ENCODE measurements around the gene PLA2G3.
"Not testable (repeated sequence)": the region's sequence is repeated elsewhere in the genome, so short reads cannot be mapped to it uniquely, and the experiment has no call there.

The PLA2G3 gene

GRCh38 chr22:31139866-31140716 lies at the start of gene PLA2G3:
Gene PLA2G3, minus strand, starts transcription at chr22:31140508. Its CDS starts 154 bp downstream, at chr22:31140354.
- Mint-ChIP-seq H3K27ac (no peak within 1 kb of the TSS), H3K9me3 (no peaks in the 10 kb centered on the region), H3K36me3 (ENCODE audit: low read depth) (no peaks in the 10 kb centered on the region), H3K4me3 (no peak within 1 kb of the TSS), H3K4me1 (ENCODE audit: low read depth) (peaks cover 11% of the 10 kb centered on the region), H3K27me3 (ENCODE audit: low read depth) (no peaks in the 10 kb centered on the region)

- H3K27ac Mint-ChIP-seq = no peak overlapping the region
- no peak overlapping the region for H3K4me3 Mint-ChIP-seq
- peaks cover 18% of the 10 kb centered on the region for H3K36me3 Mint-ChIP-seq (ENCODE audit: low read depth)
- H3K4me1 Mint-ChIP-seq (ENCODE audit: low read depth) = peaks cover 5% of the 10 kb centered on the region
- H3K9me3 Mint-ChIP-seq = no peaks in the 10 kb centered on the region
- H3K27me3 Mint-ChIP-seq (ENCODE audit: low read depth) = no peaks in the 10 kb centered on the region
These were observed 47.3 kb upstream of the PLA2G3 start for GRCh38 chr22:31187627-31188026.

GRCh38 chr22:31185056-31185455 lies 44.7 kb upstream of the PLA2G3 start:
- no peaks in the 10 kb centered on the region for H3K27me3 Mint-ChIP-seq (ENCODE audit: low read depth)
- peaks cover 13% of the 10 kb centered on the region for H3K36me3 Mint-ChIP-seq (ENCODE audit: low read depth)
- H3K4me1 Mint-ChIP-seq (ENCODE audit: low read depth) = no peaks in the 10 kb centered on the region
- H3K27ac Mint-ChIP-seq = no peak overlapping the region
- peaks cover 4% of the 10 kb centered on the region for H3K9me3 Mint-ChIP-seq
- H3K4me3 Mint-ChIP-seq = no peak overlapping the region

GRCh38 chr22:31184015-31184414 lies 43.7 kb upstream of the PLA2G3 start:
- Mint-ChIP-seq H3K4me1 (ENCODE audit: low read depth) (no peaks in the 10 kb centered on the region), H3K4me3 (no peak overlapping the region), H3K36me3 (ENCODE audit: low read depth) (peaks cover 12% of the 10 kb centered on the region), H3K27me3 (ENCODE audit: low read depth) (no peaks in the 10 kb centered on the region), H3K9me3 (peaks cover 4% of the 10 kb centered on the region), H3K27ac (no peak overlapping the region)

- Mint-ChIP-seq H3K4me1 (ENCODE audit: low read depth) (no peaks in the 10 kb centered on the region), H3K36me3 (ENCODE audit: low read depth) (peaks cover 11% of the 10 kb centered on the region), H3K9me3 (peaks cover 4% of the 10 kb centered on the region), H3K4me3 (no peak overlapping the region), H3K27ac (no peak overlapping the region), H3K27me3 (ENCODE audit: low read depth) (no peaks in the 10 kb centered on the region)
These were observed 39.0 kb upstream of the PLA2G3 start for GRCh38 chr22:31179345-31179744.

GRCh38 chr22:31178859-31179258 lies 38.6 kb upstream of the PLA2G3 start:
- Mint-ChIP-seq H3K36me3 (ENCODE audit: low read depth) (peaks cover 12% of the 10 kb centered on the region), H3K4me1 (ENCODE audit: low read depth) (peaks cover under 1% of the 10 kb centered on the region), H3K27me3 (ENCODE audit: low read depth) (no peaks in the 10 kb centered on the region), H3K9me3 (peaks cover 4% of the 10 kb centered on the region), H3K4me3 (no peak overlapping the region), H3K27ac (no peak overlapping the region)

- no peaks in the 10 kb centered on the region for H3K27me3 Mint-ChIP-seq (ENCODE audit: low read depth)
- peaks cover 14% of the 10 kb centered on the region for H3K36me3 Mint-ChIP-seq (ENCODE audit: low read depth)
- H3K4me3 Mint-ChIP-seq = no peak overlapping the region
- H3K27ac Mint-ChIP-seq = no peak overlapping the region
- peaks cover 9% of the 10 kb centered on the region for H3K4me1 Mint-ChIP-seq (ENCODE audit: low read depth)
- peaks cover 4% of the 10 kb centered on the region for H3K9me3 Mint-ChIP-seq
These were observed 37.3 kb upstream of the PLA2G3 start for GRCh38 chr22:31177420-31178162.

GRCh38 chr22:31176923-31177322 lies 36.6 kb upstream of the PLA2G3 start:
- no peak overlapping the region for H3K27ac Mint-ChIP-seq
- no peaks in the 10 kb centered on the region for H3K27me3 Mint-ChIP-seq (ENCODE audit: low read depth)
- peaks cover 9% of the 10 kb centered on the region for H3K4me1 Mint-ChIP-seq (ENCODE audit: low read depth)
- peaks cover 14% of the 10 kb centered on the region for H3K36me3 Mint-ChIP-seq (ENCODE audit: low read depth)
- peaks cover 4% of the 10 kb centered on the region for H3K9me3 Mint-ChIP-seq
- no peak overlapping the region for H3K4me3 Mint-ChIP-seq

- H3K27me3 Mint-ChIP-seq (ENCODE audit: low read depth) = no peaks in the 10 kb centered on the region
- H3K4me1 Mint-ChIP-seq (ENCODE audit: low read depth) = peaks cover 11% of the 10 kb centered on the region
- no peak overlapping the region for H3K4me3 Mint-ChIP-seq
- H3K27ac Mint-ChIP-seq = peak overlapping the region; percentile 21
- no peaks in the 10 kb centered on the region for H3K9me3 Mint-ChIP-seq
- peaks cover 9% of the 10 kb centered on the region for H3K36me3 Mint-ChIP-seq (ENCODE audit: low read depth)
These were observed 33.3 kb upstream of the PLA2G3 start for GRCh38 chr22:31173386-31174145.

GRCh38 chr22:31171734-31172133 lies 31.4 kb upstream of the PLA2G3 start:
- not testable (repeated sequence) for H3K27me3 Mint-ChIP-seq (ENCODE audit: low read depth); H3K27ac Mint-ChIP-seq; H3K9me3 Mint-ChIP-seq; H3K4me3 Mint-ChIP-seq
- Mint-ChIP-seq H3K4me1 (ENCODE audit: low read depth) (peaks cover 16% of the 10 kb centered on the region), H3K36me3 (ENCODE audit: low read depth) (peaks cover 16% of the 10 kb centered on the region)

- Mint-ChIP-seq H3K27ac (no peak overlapping the region), H3K4me3 (no peak overlapping the region), H3K27me3 (ENCODE audit: low read depth) (no peaks in the 10 kb centered on the region), H3K36me3 (ENCODE audit: low read depth) (peaks cover 21% of the 10 kb centered on the region), H3K4me1 (ENCODE audit: low read depth) (peaks cover 16% of the 10 kb centered on the region), H3K9me3 (no peaks in the 10 kb centered on the region)
These were observed 30.7 kb upstream of the PLA2G3 start for GRCh38 chr22:31170971-31171370.

- peaks cover 11% of the 10 kb centered on the region for H3K36me3 Mint-ChIP-seq (ENCODE audit: low read depth)
- H3K4me1 Mint-ChIP-seq (ENCODE audit: low read depth) = peaks cover 28% of the 10 kb centered on the region
- peak overlapping the region; percentile 34 for H3K4me3 Mint-ChIP-seq
- H3K27ac Mint-ChIP-seq = no peak overlapping the region
- H3K9me3 Mint-ChIP-seq = no peaks in the 10 kb centered on the region
- H3K27me3 Mint-ChIP-seq (ENCODE audit: low read depth) = peaks cover 10% of the 10 kb centered on the region
These were observed 21.9 kb upstream of the PLA2G3 start for GRCh38 chr22:31162015-31162765.

- peaks cover 10% of the 10 kb centered on the region for H3K36me3 Mint-ChIP-seq (ENCODE audit: low read depth)
- peaks cover 10% of the 10 kb centered on the region for H3K27me3 Mint-ChIP-seq (ENCODE audit: low read depth)
- H3K9me3 Mint-ChIP-seq = no peaks in the 10 kb centered on the region
- H3K4me1 Mint-ChIP-seq (ENCODE audit: low read depth) = peaks cover 28% of the 10 kb centered on the region
- H3K27ac Mint-ChIP-seq = no peak overlapping the region
- H3K4me3 Mint-ChIP-seq = peak overlapping the region; percentile 100
These were observed 21.1 kb upstream of the PLA2G3 start for GRCh38 chr22:31161386-31161785.

All from T-helper 1 cell treated with Interleukin-12 subunit alpha and Interleukin-12 subunit beta and Interleukin-4 antibody, amounts not matched to agents 30 μg/mL and 1 μg/mL, for 36 hours (primary cell).